Measurements from ENCODE around the gene CDC5L. TPM values are rescaled to one million over a fixed set of nuclear protein-coding genes. Genes with fewer than 3 reads are reported as not detected.

Gene CDC5L
- 6.0 and 7.3 TPM in 2 replicates for polyA plus RNA-seq (2012; rRNA removed)
- 8.3 and 9.5 TPM in 2 replicates for polyA plus RNA-seq (2012; cell fraction: cytosol; rRNA removed)
- 3.1 and 5.9 TPM in 2 replicates for polyA plus RNA-seq (2012; cell fraction: nucleus; rRNA removed)

DNA sequence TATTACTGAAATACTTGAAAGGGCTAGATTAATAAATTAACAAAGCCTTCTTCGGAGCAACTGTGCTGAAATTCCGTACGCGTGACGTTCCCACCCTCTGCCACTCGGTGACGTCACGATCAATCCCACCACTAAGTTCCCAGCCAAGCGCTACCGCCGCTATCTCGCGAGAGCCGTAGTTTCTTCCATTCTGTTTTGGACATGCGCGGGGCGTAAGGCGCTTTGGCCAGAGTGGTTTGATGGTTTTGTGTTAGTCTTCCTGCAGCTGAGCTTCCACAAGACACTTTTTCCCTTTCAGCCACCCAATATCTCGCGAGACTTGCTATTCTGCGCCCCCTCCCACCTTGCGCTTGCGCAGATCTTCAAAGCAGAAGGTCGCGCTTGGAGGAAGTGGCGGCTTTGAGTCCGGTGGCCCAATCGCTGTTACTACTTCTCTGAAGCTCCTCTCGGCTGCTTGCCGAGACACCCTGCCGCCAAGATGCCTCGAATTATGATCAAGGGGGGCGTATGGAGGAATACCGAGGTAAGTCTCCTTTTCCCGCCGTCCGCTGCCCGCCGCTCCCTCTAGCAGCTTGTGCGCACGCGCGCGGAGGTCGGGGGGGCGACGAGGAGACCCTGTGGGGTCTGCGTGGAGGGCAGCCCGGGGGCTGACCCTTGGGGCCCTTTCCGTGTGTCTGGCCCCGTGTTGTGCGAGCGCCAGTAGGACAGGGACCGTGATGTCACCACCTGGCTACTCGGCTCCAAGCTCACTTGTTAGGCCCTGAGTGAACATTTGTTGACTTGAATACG is at the start of gene CDC5L:
Gene CDC5L (plus strand): TSS at position 361 of the 789 bp plus-strand sequence. CDS start 118 bp downstream, at position 479.
- H3K9ac ChIP-seq: peak within 1 kb of the TSS; percentile 96
- no peaks in the 10 kb centered on the region for H3K9me3 ChIP-seq
- WGBS (ENCODE audit: low lambda C conversion rate): 0% methylated on average over 36 of the region's 56 CpGs
- peaks cover 22% of the 10 kb centered on the region for H4K20me1 ChIP-seq (ENCODE audit: insufficient read depth)
- peak; percentile 93 for DNase-seq
- H3K79me2 ChIP-seq (ENCODE audit: insufficient read depth): peaks cover 40% of the 10 kb centered on the region
- POLR2A ChIA-PET: interaction anchor here (0.6 to 1.5 kb wide), 6 partner anchors 10 to 131 kb away, joined by 3 to 6 read pairs (median 4); no protein-coding TSS in a partner anchor
- H3K4me1 ChIP-seq (ENCODE audit: control insufficient read depth in 1 of 2, insufficient read depth in 2 of 2, low read depth in 1 of 2, low read length in 1 of 2): peaks cover 4 to 22% of the 10 kb centered on the region in 2 experiments; a peak in 3 of 4 replicates
- peak within 1 kb of the TSS; percentile 91 for H3K4me3 ChIP-seq (ENCODE audit: low read depth in 2 of 2, low read length in 1 of 2)
- H3K27me3 ChIP-seq (ENCODE audit: insufficient read depth): no peaks in the 10 kb centered on the region
- H3K27ac ChIP-seq (ENCODE audit: low read depth in 2 of 2, low read length in 1 of 2): peak within 1 kb of the TSS; percentile 93 to 98
- peaks cover 11% of the 10 kb centered on the region for H3F3A ChIP-seq (replicated peaks; ENCODE audit: insufficient read depth)
- CTCF ChIA-PET: interaction anchor here (0.8 to 3.1 kb wide), 6 partner anchors 9 to 141 kb away, joined by 3 to 11 read pairs (median 3); partner anchors contain the start of gene HSP90AB1
- H3K9me2 ChIP-seq: no peaks in the 10 kb centered on the region
- H3K36me3 ChIP-seq (replicated peaks in 1 of 2; ENCODE audit: control insufficient read depth in 1 of 2, insufficient read depth in 2 of 2, low read length in 1 of 2): peaks cover 11 to 12% of the 10 kb centered on the region in 2 experiments
- H2AFZ ChIP-seq (ENCODE audit: low read depth): peak within 1 kb of the TSS; percentile 93
- H3K4me2 ChIP-seq: peak within 1 kb of the TSS; percentile 97
- TF ChIP-seq RXRA (IDR thresholded peaks at IDR 0.05; ENCODE audit: borderline replicate concordance, low read depth) (no peak), FOXJ3 (CRISPR knock-in tag; IDR thresholded peaks at IDR 0.05) (no peak), GABPA (IDR thresholded peaks at IDR 0.05; ENCODE audit: low read depth) (no peak), CTCF (IDR thresholded peaks at IDR 0.05) (no peak), RFX5 (IDR thresholded peaks at IDR 0.05; ENCODE audit: low read length) (peak; percentile 4; the same call in 1 of the 2 replicates), FOSL2 (IDR thresholded peaks at IDR 0.05; ENCODE audit: borderline replicate concordance, low read depth) (no peak), YY1 (IDR thresholded peaks at IDR 0.05; ENCODE audit: low read depth) (peak; percentile 56; the same call in 1 of the 2 replicates), EZH2phosphoT487 (IDR thresholded peaks at IDR 0.05; ENCODE audit: borderline replicate concordance, low read depth) (no peak), FOXM1 (IDR thresholded peaks at IDR 0.05; ENCODE audit: low read depth) (no peak), USF1 (IDR thresholded peaks at IDR 0.05; ENCODE audit: borderline replicate concordance, low read depth) (no peak), TCF12 (IDR thresholded peaks at IDR 0.05) (no peak), ELF1 (IDR thresholded peaks at IDR 0.05) (peak; percentile 54; the same call in 1 of the 2 replicates), RAD21 (IDR thresholded peaks at IDR 0.05; ENCODE audit: low read length) (no peak), RCOR1 (IDR thresholded peaks at IDR 0.05; ENCODE audit: low read length) (peak; percentile 28; the same call in 1 of the 2 replicates), SMC3 (IDR thresholded peaks at IDR 0.05; ENCODE audit: low read depth, low read length) (no peak), TEAD4 (IDR thresholded peaks at IDR 0.05; ENCODE audit: borderline replicate concordance, insufficient read depth) (no peak), USF2 (IDR thresholded peaks at IDR 0.05; ENCODE audit: borderline replicate concordance, low read depth, low read length) (no peak), GATA2 (CRISPR knock-in tag; IDR thresholded peaks at IDR 0.05) (no peak), ZBTB33 (IDR thresholded peaks at IDR 0.05; ENCODE audit: borderline replicate concordance, low read depth) (peak; percentile 98), TAF1 (IDR thresholded peaks at IDR 0.05; ENCODE audit: borderline replicate concordance, low read depth, low read length) (peak; percentile 57), CHD2 (IDR thresholded peaks at IDR 0.05; ENCODE audit: low read length, partially characterized antibody) (peak; percentile 100), JUND (IDR thresholded peaks at IDR 0.05) (no peak), POLR2AphosphoS5 (IDR thresholded peaks at IDR 0.05; ENCODE audit: low read depth, low read length) (peak; percentile 94)
- TF ChIP-seq, protein P1, sequence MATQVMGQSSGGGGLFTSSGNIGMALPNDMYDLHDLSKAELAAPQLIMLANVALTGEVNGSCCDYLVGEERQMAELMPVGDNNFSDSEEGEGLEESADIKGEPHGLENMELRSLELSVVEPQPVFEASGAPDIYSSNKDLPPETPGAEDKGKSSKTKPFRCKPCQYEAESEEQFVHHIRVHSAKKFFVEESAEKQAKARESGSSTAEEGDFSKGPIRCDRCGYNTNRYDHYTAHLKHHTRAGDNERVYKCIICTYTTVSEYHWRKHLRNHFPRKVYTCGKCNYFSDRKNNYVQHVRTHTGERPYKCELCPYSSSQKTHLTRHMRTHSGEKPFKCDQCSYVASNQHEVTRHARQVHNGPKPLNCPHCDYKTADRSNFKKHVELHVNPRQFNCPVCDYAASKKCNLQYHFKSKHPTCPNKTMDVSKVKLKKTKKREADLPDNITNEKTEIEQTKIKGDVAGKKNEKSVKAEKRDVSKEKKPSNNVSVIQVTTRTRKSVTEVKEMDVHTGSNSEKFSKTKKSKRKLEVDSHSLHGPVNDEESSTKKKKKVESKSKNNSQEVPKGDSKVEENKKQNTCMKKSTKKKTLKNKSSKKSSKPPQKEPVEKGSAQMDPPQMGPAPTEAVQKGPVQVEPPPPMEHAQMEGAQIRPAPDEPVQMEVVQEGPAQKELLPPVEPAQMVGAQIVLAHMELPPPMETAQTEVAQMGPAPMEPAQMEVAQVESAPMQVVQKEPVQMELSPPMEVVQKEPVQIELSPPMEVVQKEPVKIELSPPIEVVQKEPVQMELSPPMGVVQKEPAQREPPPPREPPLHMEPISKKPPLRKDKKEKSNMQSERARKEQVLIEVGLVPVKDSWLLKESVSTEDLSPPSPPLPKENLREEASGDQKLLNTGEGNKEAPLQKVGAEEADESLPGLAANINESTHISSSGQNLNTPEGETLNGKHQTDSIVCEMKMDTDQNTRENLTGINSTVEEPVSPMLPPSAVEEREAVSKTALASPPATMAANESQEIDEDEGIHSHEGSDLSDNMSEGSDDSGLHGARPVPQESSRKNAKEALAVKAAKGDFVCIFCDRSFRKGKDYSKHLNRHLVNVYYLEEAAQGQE (IDR thresholded peaks at IDR 0.05; ENCODE audit: low read depth, low read length): no peak; the same call in 1 of the 2 replicates

All from SK-N-SH (cell line).